ENCODE data around the gene GNL1.

GRCh38 chr6:30601436-30601814 lies 45.1 kb upstream of the GNL1 start:
- TF ChIP-seq CTCF (IDR thresholded peaks at IDR 0.05) = no peak
- no peak for TF ChIP-seq POLR2A (IDR thresholded peaks at IDR 0.05)
